ENCODE results near the gene ISG20L2.

- TF ChIP-seq, protein P1, sequence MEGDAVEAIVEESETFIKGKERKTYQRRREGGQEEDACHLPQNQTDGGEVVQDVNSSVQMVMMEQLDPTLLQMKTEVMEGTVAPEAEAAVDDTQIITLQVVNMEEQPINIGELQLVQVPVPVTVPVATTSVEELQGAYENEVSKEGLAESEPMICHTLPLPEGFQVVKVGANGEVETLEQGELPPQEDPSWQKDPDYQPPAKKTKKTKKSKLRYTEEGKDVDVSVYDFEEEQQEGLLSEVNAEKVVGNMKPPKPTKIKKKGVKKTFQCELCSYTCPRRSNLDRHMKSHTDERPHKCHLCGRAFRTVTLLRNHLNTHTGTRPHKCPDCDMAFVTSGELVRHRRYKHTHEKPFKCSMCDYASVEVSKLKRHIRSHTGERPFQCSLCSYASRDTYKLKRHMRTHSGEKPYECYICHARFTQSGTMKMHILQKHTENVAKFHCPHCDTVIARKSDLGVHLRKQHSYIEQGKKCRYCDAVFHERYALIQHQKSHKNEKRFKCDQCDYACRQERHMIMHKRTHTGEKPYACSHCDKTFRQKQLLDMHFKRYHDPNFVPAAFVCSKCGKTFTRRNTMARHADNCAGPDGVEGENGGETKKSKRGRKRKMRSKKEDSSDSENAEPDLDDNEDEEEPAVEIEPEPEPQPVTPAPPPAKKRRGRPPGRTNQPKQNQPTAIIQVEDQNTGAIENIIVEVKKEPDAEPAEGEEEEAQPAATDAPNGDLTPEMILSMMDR (IDR thresholded peaks at IDR 0.05 in 2 of 3, conservative IDR thresholded peaks at IDR 0.05 in 1 of 3; ENCODE audit: borderline replicate concordance in 1 of 3, insufficient read depth in 1 of 3, low read depth in 2 of 3, low read length in 2 of 3), result no peak
- TF ChIP-seq POLR2A (IDR thresholded peaks at IDR 0.05; ENCODE audit: borderline replicate concordance, extremely low read depth, insufficient read depth, insufficient read length) (no peak), EZH2 (IDR thresholded peaks at IDR 0.05) (no peak), REST (IDR thresholded peaks at IDR 0.05; ENCODE audit: low read depth) (no peak), RAD21 (IDR thresholded peaks at IDR 0.05; ENCODE audit: low read depth) (no peak), ZNF274 (IDR thresholded peaks at IDR 0.05; ENCODE audit: low read depth, low read length) (no peak), ELF1 (IDR thresholded peaks at IDR 0.05; ENCODE audit: borderline replicate concordance, low read depth) (no peak), POLR2AphosphoS5 (IDR thresholded peaks at IDR 0.05; ENCODE audit: low read depth, low read length) (no peak), SIN3A (IDR thresholded peaks at IDR 0.05; ENCODE audit: low read depth) (no peak), SRF (IDR thresholded peaks at IDR 0.05; ENCODE audit: low read depth) (no peak), CEBPB (IDR thresholded peaks at IDR 0.05; ENCODE audit: low read depth) (no peak)
- TF ChIP-seq, protein P2, sequence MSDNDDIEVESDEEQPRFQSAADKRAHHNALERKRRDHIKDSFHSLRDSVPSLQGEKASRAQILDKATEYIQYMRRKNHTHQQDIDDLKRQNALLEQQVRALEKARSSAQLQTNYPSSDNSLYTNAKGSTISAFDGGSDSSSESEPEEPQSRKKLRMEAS (IDR thresholded peaks at IDR 0.05), result no peak
Observed at GRCh38 chr1:156690675-156691036, 37.9 kb downstream of the ISG20L2 start.

Data from HCT116 (cell line).